CD4-positive, alpha-beta T cell (primary cell): ENCODE data around the gene PLA2G4D. TPM values are rescaled to one million over a fixed set of nuclear protein-coding genes. Genes with fewer than 3 reads are reported as not detected.

ENCODE experiments used
- ATAC-seq: fragments of 200-7000 bp; cut with Tn5 transposase; one replicate; pipeline ENCODE4 v1.10.0; 2022; ENCODE audit warnings: mild to moderate bottlenecking; ENCODE audit not compliant: poor library complexity
- CTCF ChIA-PET: fragments of 350-600 bp; sonication (Branson Sonifier 250); formaldehyde crosslinking; loops from one replicate; lab custom pipeline; 2021; ENCODE audit warnings: antibody characterized with exemption, inconsistent platforms; lab: Charles Lee
- POLR2A ChIA-PET: fragments of 350-600 bp; sonication (Branson Sonifier 250); formaldehyde crosslinking; loops from one replicate; lab custom pipeline; 2021; ENCODE audit warnings: antibody characterized with exemption, inconsistent platforms; lab: Charles Lee
- DNase-seq, 14 experiments: peaks; one replicate each; pipeline ENCODE4 v3.0.0-alpha.2; 2013 to 2020; ENCODE audit warnings: mixed read lengths in 2 of 14
- H3K27ac ChIP-seq, 2 donors: one replicate each; pipeline versions ENCODE4 v1.5.1 to v1.7.0; 2013; ENCODE audit warnings: low read length in 2 of 2, low read depth in 1 of 2, mild to moderate bottlenecking in 1 of 2
- H3K27me3 ChIP-seq, 2 experiments: 1 replicate in 1 of 2; 2 replicates in 1 of 2; pipeline versions ENCODE4 v1.6.1 to v1.7.0; 2013; ENCODE audit warnings: low read length in 2 of 2, control low read depth in 1 of 2, mild to moderate bottlenecking in 1 of 2, moderate library complexity in 1 of 2; ENCODE audit not compliant: insufficient read depth in 2 of 2, control insufficient read depth in 1 of 2
- H3K36me3 ChIP-seq: one replicate; pipeline ENCODE4 v1.6.1; 2013; ENCODE audit warnings: low read length, control low read depth; ENCODE audit not compliant: insufficient read depth
- H3K4me1 ChIP-seq: one replicate; pipeline ENCODE4 v1.6.1; 2013; ENCODE audit warnings: low read length, control low read depth; ENCODE audit not compliant: insufficient read depth
- H3K4me3 ChIP-seq: one replicate; pipeline ENCODE4 v1.5.1; 2013; ENCODE audit warnings: mild to moderate bottlenecking, low read length, moderate library complexity
- H3K9me3 ChIP-seq, 2 experiments: 1 replicate in 1 of 2; 2 replicates in 1 of 2; pipeline versions ENCODE4 v1.6.1 to v1.7.0; 2013; ENCODE audit warnings: low read length in 2 of 2, mild to moderate bottlenecking in 2 of 2, control low read depth in 1 of 2, moderate library complexity in 1 of 2; ENCODE audit not compliant: control insufficient read depth in 1 of 2, insufficient read depth in 1 of 2
- H3K27ac Mint-ChIP-seq: one replicate; pipeline ENCODE4 v1.8.0; 2020; ENCODE audit warnings: mixed read lengths
- H3K27me3 Mint-ChIP-seq: one replicate; pipeline ENCODE4 v1.8.0; 2021; ENCODE audit warnings: mixed read lengths
- H3K36me3 Mint-ChIP-seq: one replicate; pipeline ENCODE4 v1.8.0; 2021; ENCODE audit warnings: low read depth, mixed read lengths
- H3K4me1 Mint-ChIP-seq: one replicate; pipeline ENCODE4 v1.8.0; 2021; ENCODE audit warnings: low read depth, mixed read lengths
- H3K4me3 Mint-ChIP-seq: one replicate; pipeline ENCODE4 v1.8.0; 2020; ENCODE audit warnings: mild to moderate bottlenecking, mixed read lengths
- H3K9me3 Mint-ChIP-seq: one replicate; pipeline ENCODE4 v1.8.0; 2020; ENCODE audit warnings: mixed read lengths
- intact Hi-C, 2 experiments: fragments of 100-400 bp; cut with DNase I in 1 of 2; cut with micrococcal nuclease in 1 of 2; formaldehyde crosslinking; loops; one replicate each; pipeline versions ENCODE4 v1.15.1 to v1.9.0; 2023 to 2025; cut with DNase I, micrococcal nuclease
- total RNA-seq, 174 experiments: library from RNA in 2 of 174; stranded (reverse) in 2 of 174; gene quantifications; one replicate each; pipeline ENCODE4 v1.2.3 and lab custom pipeline; 2021 to 2026
- TF ChIP-seq, protein P1 (sequence below): fragments of 200-600 bp; IDR thresholded peaks from one replicate; pipeline ENCODE4 v1.8.0; 2022; ENCODE audit warnings: antibody characterized with exemption, mild to moderate bottlenecking

Gene PLA2G4D
- total RNA-seq, 2 experiments from 2014 or later, result not detected

GRCh38 chr15:42118650-42119445 lies 24.5 kb upstream of the PLA2G4D start:
- ATAC-seq, result no peak
- Mint-ChIP-seq H3K4me1 (no peaks in the 10 kb centered on the region), H3K9me3 (no peaks in the 10 kb centered on the region), H3K27me3 (no peaks in the 10 kb centered on the region), H3K36me3 (no peaks in the 10 kb centered on the region), H3K4me3 (no peak overlapping the region), H3K27ac (no peak overlapping the region)
- no peaks in the 10 kb centered on the region for H3K27me3 ChIP-seq
- ChIA-PET CTCF (no interaction called here), POLR2A (no interaction called here)
- TF ChIP-seq, protein P1, sequence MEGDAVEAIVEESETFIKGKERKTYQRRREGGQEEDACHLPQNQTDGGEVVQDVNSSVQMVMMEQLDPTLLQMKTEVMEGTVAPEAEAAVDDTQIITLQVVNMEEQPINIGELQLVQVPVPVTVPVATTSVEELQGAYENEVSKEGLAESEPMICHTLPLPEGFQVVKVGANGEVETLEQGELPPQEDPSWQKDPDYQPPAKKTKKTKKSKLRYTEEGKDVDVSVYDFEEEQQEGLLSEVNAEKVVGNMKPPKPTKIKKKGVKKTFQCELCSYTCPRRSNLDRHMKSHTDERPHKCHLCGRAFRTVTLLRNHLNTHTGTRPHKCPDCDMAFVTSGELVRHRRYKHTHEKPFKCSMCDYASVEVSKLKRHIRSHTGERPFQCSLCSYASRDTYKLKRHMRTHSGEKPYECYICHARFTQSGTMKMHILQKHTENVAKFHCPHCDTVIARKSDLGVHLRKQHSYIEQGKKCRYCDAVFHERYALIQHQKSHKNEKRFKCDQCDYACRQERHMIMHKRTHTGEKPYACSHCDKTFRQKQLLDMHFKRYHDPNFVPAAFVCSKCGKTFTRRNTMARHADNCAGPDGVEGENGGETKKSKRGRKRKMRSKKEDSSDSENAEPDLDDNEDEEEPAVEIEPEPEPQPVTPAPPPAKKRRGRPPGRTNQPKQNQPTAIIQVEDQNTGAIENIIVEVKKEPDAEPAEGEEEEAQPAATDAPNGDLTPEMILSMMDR, result no peak
- no peak for DNase-seq
- intact Hi-C loops, result no loop called here
- no peak overlapping the region for H3K27ac ChIP-seq
- H3K4me3 ChIP-seq, result no peak overlapping the region
- no peaks in the 10 kb centered on the region for H3K4me1 ChIP-seq
- H3K9me3 ChIP-seq, result no peaks in the 10 kb centered on the region
- no peaks in the 10 kb centered on the region for H3K36me3 ChIP-seq

DNA sequence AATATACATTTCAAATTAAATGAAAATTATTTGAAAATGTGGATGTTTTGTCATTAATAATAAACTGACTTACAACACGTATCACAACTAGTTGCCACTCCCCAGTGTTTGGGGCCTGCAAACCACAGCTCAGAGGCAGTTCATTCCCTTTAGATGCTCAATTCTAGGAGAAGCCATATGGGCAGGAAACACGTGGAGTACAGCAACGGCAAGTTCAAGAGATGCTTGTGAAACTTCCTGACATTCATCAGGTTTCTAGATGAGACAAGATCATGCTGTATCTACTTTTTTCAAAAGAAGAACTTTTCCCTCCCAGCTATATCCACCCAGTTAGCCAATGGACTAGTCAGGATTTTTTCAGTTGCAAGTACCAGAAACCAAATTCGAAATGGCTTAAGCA lies 17.6 kb upstream of the PLA2G4D start:
- TF ChIP-seq, protein P1, result no peak
- H3K27ac Mint-ChIP-seq, result no peak overlapping the region
- peaks cover 0 to 4% of the 10 kb centered on the region in 2 experiments for H3K9me3 ChIP-seq
- no peaks in the 10 kb centered on the region for H3K27me3 ChIP-seq
- peaks cover 21% of the 10 kb centered on the region for H3K27me3 Mint-ChIP-seq
- intact Hi-C loops, result no loop called here
- ATAC-seq (no peak), DNase-seq (no peak)
- H3K27ac ChIP-seq, result no peak overlapping the region
- H3K4me3 Mint-ChIP-seq, result no peak overlapping the region
- POLR2A ChIA-PET, result no interaction called here
- H3K9me3 Mint-ChIP-seq, result no peaks in the 10 kb centered on the region
- H3K4me3 ChIP-seq, result no peak overlapping the region
- H3K36me3 ChIP-seq, result no peaks in the 10 kb centered on the region
- CTCF ChIA-PET, result no interaction called here
- H3K4me1 ChIP-seq, result peaks cover 2% of the 10 kb centered on the region
- no peaks in the 10 kb centered on the region for H3K36me3 Mint-ChIP-seq
- peaks cover 6% of the 10 kb centered on the region for H3K4me1 Mint-ChIP-seq

GRCh38 chr15:42110367-42110766 lies 16.0 kb upstream of the PLA2G4D start:
- ChIA-PET CTCF (no interaction called here), POLR2A (no interaction called here)
- Histone ChIP-seq H3K27me3 (no peaks in the 10 kb centered on the region), H3K9me3 (peaks cover 0 to 4% of the 10 kb centered on the region in 2 experiments), H3K4me1 (peaks cover 2% of the 10 kb centered on the region), H3K27ac (no peak overlapping the region), H3K36me3 (no peaks in the 10 kb centered on the region), H3K4me3 (no peak overlapping the region)
- intact Hi-C loops, result no loop called here
- Mint-ChIP-seq H3K27me3 (peaks cover 25% of the 10 kb centered on the region), H3K4me1 (peaks cover 6% of the 10 kb centered on the region), H3K9me3 (no peaks in the 10 kb centered on the region), H3K36me3 (no peaks in the 10 kb centered on the region), H3K27ac (no peak overlapping the region), H3K4me3 (no peak overlapping the region)
- ATAC-seq, result no peak
- no peak for DNase-seq
- TF ChIP-seq, protein P1, result no peak
